Vagina (tissue), 2 donors: ENCODE results near the gene CHRD.

Experiments used
- CTCF ChIP-seq, 3 experiments: fragments of 450-650 bp in 2 of 3; fragments of 200-600 bp in 1 of 3; sonication (generic) in 1 of 3; IDR thresholded peaks; one replicate each; pipeline ENCODE4 v1.5.1; 2017 to 2019; ENCODE audit warnings: antibody characterized with exemption in 3 of 3, mild to moderate bottlenecking in 2 of 3, moderate library complexity in 2 of 3
- POLR2A ChIP-seq, 2 donors: fragments of 450-650 bp; IDR thresholded peaks; one replicate each; pipeline ENCODE4 v1.6.1; 2017; ENCODE audit warnings: antibody characterized with exemption in 2 of 2, mild to moderate bottlenecking in 2 of 2, moderate library complexity in 2 of 2

GRCh38 chr3:184383033-184383740 lies 3.3 kb downstream of the CHRD start:
- TF ChIP-seq CTCF (IDR thresholded peaks at IDR 0.05) (no peak), POLR2A (IDR thresholded peaks at IDR 0.05) (no peak)
